T-cell (primary cell): ENCODE measurements around the gene HDGF. TPM values are rescaled to one million over a fixed set of nuclear protein-coding genes. Genes with fewer than 3 reads are reported as not detected.

Experiments used
- ATAC-seq, 4 experiments: fragments of 200-7000 bp in 3 of 4; fragments of 150-1000 bp in 1 of 4; cut with Tn5 transposase; replicated peaks in 1 of 4; 1 replicate in 3 of 4; 2 replicates in 1 of 4; pipeline ENCODE4 v1.10.0; 2021; ENCODE audit warnings: moderate library complexity in 3 of 4, mild to moderate bottlenecking in 2 of 4, moderate number of reproducible peaks in 1 of 4
- CTCF ChIA-PET, 2 donors: fragments of 300-600 bp; sonication (Branson Sonifier 250); formaldehyde crosslinking; loops; one replicate each; lab custom pipeline; 2022; ENCODE audit warnings: antibody characterized with exemption in 2 of 2; lab: Charles Lee
- POLR2A ChIA-PET, 2 donors: fragments of 300-600 bp; sonication (Branson Sonifier 250); formaldehyde crosslinking; loops; one replicate each; lab custom pipeline; 2022; ENCODE audit warnings: antibody characterized with exemption in 2 of 2; lab: Charles Lee
- DNase-seq, 35 experiments: peaks; one replicate each; pipeline versions ENCODE4 v3.0.0 to v3.0.0-alpha.2; 2013 to 2023
- H3K27ac ChIP-seq: one replicate; pipeline ENCODE4 v1.5.1; 2013; ENCODE audit warnings: low read length
- H3K27me3 ChIP-seq, 2 experiments: replicated peaks in 1 of 2; 1 replicate in 1 of 2; 2 replicates in 1 of 2; pipeline versions ENCODE4 v1.6.1 to v1.7.0; 2013; ENCODE audit warnings: low read length in 1 of 2, mixed read lengths in 1 of 2; ENCODE audit not compliant: control insufficient read depth in 2 of 2, insufficient read depth in 2 of 2; ENCODE audit errors: extremely low read depth in 1 of 2
- H3K36me3 ChIP-seq, 2 donors: 1 replicate in 1 of 2; 2 replicates in 1 of 2; pipeline versions ENCODE4 v1.6.1 to v1.7.0; 2013; ENCODE audit warnings: low read length in 1 of 2; ENCODE audit not compliant: control insufficient read depth in 2 of 2, insufficient read depth in 1 of 2; ENCODE audit errors: extremely low read depth in 1 of 2
- H3K4me1 ChIP-seq, 2 experiments: 1 replicate in 1 of 2; 2 replicates in 1 of 2; pipeline versions ENCODE4 v1.6.1 to v1.7.0; 2013; ENCODE audit warnings: low read length in 2 of 2, mixed read lengths in 1 of 2; ENCODE audit not compliant: insufficient read depth in 2 of 2, control insufficient read depth in 1 of 2; ENCODE audit errors: extremely low read depth in 1 of 2
- H3K4me3 ChIP-seq, 2 donors: 1 replicate in 1 of 2; 2 replicates in 1 of 2; pipeline versions ENCODE4 v1.5.1 to v1.7.0; 2013; ENCODE audit warnings: mild to moderate bottlenecking in 2 of 2, low read length in 1 of 2, moderate library complexity in 1 of 2; ENCODE audit not compliant: control insufficient read depth in 1 of 2; ENCODE audit errors: extremely low read depth in 1 of 2
- H3K9me3 ChIP-seq: 2 replicates; pipeline ENCODE4 v1.7.0; 2013
- H3K27ac Mint-ChIP-seq, 2 donors: one replicate each; pipeline ENCODE4 v1.8.0; 2020 to 2021; ENCODE audit warnings: mild to moderate bottlenecking in 2 of 2, mixed read lengths in 2 of 2
- H3K27me3 Mint-ChIP-seq, 2 donors: one replicate each; pipeline ENCODE4 v1.8.0; 2021 to 2022; ENCODE audit warnings: mixed read lengths in 2 of 2
- H3K36me3 Mint-ChIP-seq: one replicate; pipeline ENCODE4 v1.8.0; 2021; ENCODE audit warnings: mixed read lengths
- H3K4me1 Mint-ChIP-seq, 3 donors: one replicate each; pipeline ENCODE4 v1.8.0; 2020 to 2022; ENCODE audit warnings: mixed read lengths in 3 of 3, mild to moderate bottlenecking in 1 of 3
- H3K4me3 Mint-ChIP-seq, 3 donors: one replicate each; pipeline ENCODE4 v1.8.0; 2020 to 2022; ENCODE audit warnings: mild to moderate bottlenecking in 3 of 3, mixed read lengths in 3 of 3, moderate library complexity in 3 of 3
- H3K9me3 Mint-ChIP-seq, 3 donors: one replicate each; pipeline ENCODE4 v1.8.0; 2020 to 2022; ENCODE audit warnings: mixed read lengths in 3 of 3
- WGBS: methylation state at CpG from one replicate; pipeline ENCODE4 v1.1.5; 2013; ENCODE audit warnings: missing lambda C conversion rate; ENCODE audit not compliant: insufficient coverage; 5-methylcytosine and 5-hydroxymethylcytosine counted together
- total RNA-seq, 35 experiments: library from RNA in 6 of 35; stranded (reverse) in 6 of 35; fragments of 120-200 nt in 1 of 35; gene quantifications; one replicate each; pipeline versions ENCODE4 v1.2.1 to v1.2.4 and lab custom pipeline; 2013 to 2026

Gene HDGF
- total RNA-seq, 5 donors from 2014 or later (not counting 1 experiment from before 2014, with no cell fraction given): 72.9 to 108 (median 90.3) TPM

GRCh38 chr1:156794506-156795373, 43.3 kb upstream of the HDGF start:
- ChIA-PET CTCF (interaction anchor here (0.7 to 1.4 kb wide), 2 partner anchors 32 to 66 kb away, joined by 5 to 7 read pairs; partner anchors contain the start of gene NTRK1 (in 1 of the 2)), POLR2A (interaction anchor here in 1 of 2 donors (0.6 kb wide), 1 partner anchor 92 kb away, joined by 3 read pairs; no protein-coding TSS in a partner anchor)
- H3K4me3 ChIP-seq: no peak overlapping the region
- H3K27me3 Mint-ChIP-seq: no peaks in the 10 kb centered on the region
- DNase-seq (no peak), ATAC-seq (no peak)
- no peak overlapping the region for H3K27ac ChIP-seq
- no peaks in the 10 kb centered on the region for H3K4me1 ChIP-seq
- no peak overlapping the region for H3K27ac Mint-ChIP-seq
- 78% methylated on average over 3 of the region's 7 CpGs for WGBS
- H3K36me3 ChIP-seq: peaks cover 14 to 87% of the 10 kb centered on the region in 2 donors
- peaks cover under 1 to 6% (median 2%) of the 10 kb centered on the region in 3 donors for H3K4me1 Mint-ChIP-seq
- peaks cover 57% of the 10 kb centered on the region for H3K36me3 Mint-ChIP-seq
- no peak overlapping the region for H3K4me3 Mint-ChIP-seq
- H3K9me3 Mint-ChIP-seq: no peaks in the 10 kb centered on the region
- H3K9me3 ChIP-seq: no peaks in the 10 kb centered on the region
- H3K27me3 ChIP-seq: no peaks in the 10 kb centered on the region

DNA sequence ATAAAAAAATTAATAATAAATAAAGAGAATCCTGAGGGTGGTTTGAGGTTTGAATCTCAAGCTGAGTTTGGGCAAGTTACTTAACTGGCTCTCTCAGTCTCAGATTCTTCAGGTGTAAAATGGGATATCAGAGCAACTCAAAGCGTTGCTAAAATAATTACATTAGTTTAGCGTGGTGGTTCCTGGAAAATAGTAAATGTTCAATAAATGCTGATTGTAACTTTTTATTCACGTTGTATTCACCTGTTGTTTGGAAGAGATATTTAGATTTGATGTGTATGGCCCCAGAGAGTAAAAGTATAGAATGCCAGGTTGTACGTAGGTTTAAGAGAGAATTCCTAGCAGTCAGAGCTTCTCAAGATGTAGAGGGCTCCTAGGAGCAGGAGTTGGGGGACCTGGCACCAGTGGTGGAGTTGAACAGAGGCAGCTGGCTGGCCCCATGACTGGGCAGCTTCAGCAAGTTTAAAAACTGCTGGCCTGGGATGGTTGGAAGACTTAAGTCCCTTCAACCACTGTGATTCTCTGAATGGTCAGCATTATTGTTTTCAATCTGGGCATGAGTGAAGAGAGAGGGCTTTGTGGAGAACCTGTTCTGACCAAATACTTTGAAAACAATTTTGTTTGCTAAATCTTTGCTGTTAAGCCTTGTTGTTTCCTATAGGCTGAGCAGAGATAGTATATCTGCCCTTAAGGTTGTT, 38.3 kb upstream of the HDGF start:
- Mint-ChIP-seq H3K9me3 (no peaks in the 10 kb centered on the region), H3K4me3 (no peak overlapping the region), H3K27me3 (no peaks in the 10 kb centered on the region), H3K36me3 (peaks cover 53% of the 10 kb centered on the region), H3K4me1 (peaks cover 0 to 11% (median 6%) of the 10 kb centered on the region in 3 donors), H3K27ac (peak overlapping the region; percentile 3 to 8)
- Histone ChIP-seq H3K4me1 (no peaks in the 10 kb centered on the region), H3K27me3 (no peaks in the 10 kb centered on the region), H3K9me3 (no peaks in the 10 kb centered on the region), H3K4me3 (no peak overlapping the region), H3K27ac (no peak overlapping the region), H3K36me3 (peaks cover 1 to 67% of the 10 kb centered on the region in 2 donors)
- ATAC-seq (no peak), DNase-seq (no peak)
- 100% methylated on average over 2 of the region's 4 CpGs for WGBS
- CTCF ChIA-PET: interaction anchor here in 1 of 2 donors (1.9 kb wide), 1 partner anchor 49 kb away, joined by 4 read pairs; no protein-coding TSS in a partner anchor
- POLR2A ChIA-PET: no interaction called here

DNA sequence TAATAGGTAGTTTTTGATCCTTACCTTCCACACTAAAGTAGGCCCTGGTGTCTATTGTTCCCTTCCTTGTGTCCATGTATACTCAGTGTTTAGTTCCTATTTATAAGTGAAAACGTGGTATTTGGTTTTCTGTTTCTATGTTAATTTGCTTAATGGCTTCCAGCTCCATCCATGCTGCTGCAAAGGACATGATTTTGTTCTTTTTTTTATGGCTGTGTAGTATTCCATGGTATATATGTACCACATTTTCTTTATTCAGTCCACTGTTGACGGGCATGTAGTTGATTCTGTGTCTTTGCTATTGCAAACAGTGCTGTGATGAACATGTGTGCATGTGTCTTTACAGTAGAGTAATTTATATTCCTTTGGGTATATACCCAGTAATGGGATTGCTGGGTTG, 36.7 kb upstream of the HDGF start:
- Mint-ChIP-seq H3K4me3 (no peak overlapping the region), H3K9me3 (no peaks in the 10 kb centered on the region)

DNA sequence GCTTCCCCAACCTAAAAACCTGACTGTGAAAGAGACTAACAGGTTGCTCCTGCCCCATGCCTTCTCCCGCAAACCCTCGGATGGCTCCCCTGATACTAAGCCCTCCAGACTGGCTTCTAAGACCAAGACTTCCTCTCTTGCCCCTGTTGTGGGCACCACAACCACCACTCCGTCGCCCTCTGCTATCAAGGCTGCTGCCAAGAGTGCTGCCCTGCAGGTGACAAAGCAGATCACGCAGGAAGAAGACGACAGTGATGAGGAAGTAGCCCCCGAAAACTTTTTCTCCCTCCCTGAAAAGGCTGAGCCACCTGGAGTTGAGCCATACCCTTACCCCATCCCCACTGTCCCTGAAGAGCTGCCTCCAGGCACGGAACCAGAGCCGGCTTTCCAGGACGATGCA, 35.2 kb upstream of the HDGF start:
- H3K4me1 ChIP-seq: no peaks in the 10 kb centered on the region

More for the DNA sequence above, 36.7 kb upstream of the HDGF start:
- Mint-ChIP-seq H3K36me3 (peaks cover 44% of the 10 kb centered on the region), H3K27ac (no peak overlapping the region), H3K4me1 (peaks cover 0 to 11% (median 6%) of the 10 kb centered on the region in 3 donors), H3K27me3 (no peaks in the 10 kb centered on the region)
- H3K27ac ChIP-seq: no peak overlapping the region
- H3K9me3 ChIP-seq: no peaks in the 10 kb centered on the region
- no peak for DNase-seq
- no CpG with 5 or more reads among the region's 2 CpGs for WGBS
- peaks cover 0 to 62% of the 10 kb centered on the region in 2 donors for H3K36me3 ChIP-seq
- H3K27me3 ChIP-seq: no peaks in the 10 kb centered on the region
- H3K4me1 ChIP-seq: no peaks in the 10 kb centered on the region
- CTCF ChIA-PET: interaction anchor here in 1 of 2 donors (1.9 kb wide), 1 partner anchor 50 kb away, joined by 4 read pairs; no protein-coding TSS in a partner anchor
- ATAC-seq: no peak
- POLR2A ChIA-PET: interaction anchor here in 1 of 2 donors (0.6 kb wide), 2 partner anchors 34 to 82 kb away, joined by 4 to 6 read pairs; no protein-coding TSS in a partner anchor
- no peak overlapping the region for H3K4me3 ChIP-seq

GRCh38 chr1:156785458-156785857, 34.0 kb upstream of the HDGF start:
- CTCF ChIA-PET: interaction anchor here in 1 of 2 donors (1.2 kb wide), 1 partner anchor 29 kb away, joined by 5 read pairs; no protein-coding TSS in a partner anchor
- 100% methylated on average over 1 of the region's 6 CpGs for WGBS
- Mint-ChIP-seq H3K9me3 (no peaks in the 10 kb centered on the region), H3K36me3 (peaks cover 44% of the 10 kb centered on the region), H3K4me1 (peaks cover 6 to 25% (median 22%) of the 10 kb centered on the region in 3 donors), H3K27me3 (no peaks in the 10 kb centered on the region), H3K4me3 (no peak overlapping the region), H3K27ac (no peak overlapping the region)
- Histone ChIP-seq H3K9me3 (no peaks in the 10 kb centered on the region), H3K36me3 (peaks cover 0 to 46% of the 10 kb centered on the region in 2 donors), H3K27me3 (no peaks in the 10 kb centered on the region), H3K4me1 (no peaks in the 10 kb centered on the region), H3K27ac (no peak overlapping the region), H3K4me3 (no peak overlapping the region)
- POLR2A ChIA-PET: no interaction called here
- DNase-seq (no peak), ATAC-seq (no peak)

More for the DNA sequence above, 35.2 kb upstream of the HDGF start:
- no peak overlapping the region for H3K4me3 Mint-ChIP-seq
- ATAC-seq (no peak), DNase-seq (peak in 1 of 35 experiments; percentile 12)
- POLR2A ChIA-PET: no interaction called here
- CTCF ChIA-PET: no interaction called here
- peaks cover 45% of the 10 kb centered on the region for H3K36me3 Mint-ChIP-seq
- no peak overlapping the region for H3K27ac Mint-ChIP-seq
- H3K4me1 Mint-ChIP-seq: peaks cover 4 to 16% (median 14%) of the 10 kb centered on the region in 3 donors
- Histone ChIP-seq H3K36me3 (peaks cover 0 to 56% of the 10 kb centered on the region in 2 donors), H3K9me3 (no peaks in the 10 kb centered on the region), H3K27me3 (no peaks in the 10 kb centered on the region), H3K4me3 (no peak overlapping the region), H3K27ac (no peak overlapping the region)
- H3K9me3 Mint-ChIP-seq: no peaks in the 10 kb centered on the region
- H3K27me3 Mint-ChIP-seq: no peaks in the 10 kb centered on the region
- WGBS: 60% methylated on average over 5 of the region's 10 CpGs

- Histone ChIP-seq H3K9me3 (no peaks in the 10 kb centered on the region), H3K4me1 (peaks cover 0 to 13% of the 10 kb centered on the region in 2 experiments), H3K27ac (no peak overlapping the region), H3K27me3 (no peaks in the 10 kb centered on the region), H3K4me3 (no peak overlapping the region), H3K36me3 (peaks cover 0 to 27% of the 10 kb centered on the region in 2 donors)
- Mint-ChIP-seq H3K4me1 (peaks cover 22 to 33% (median 32%) of the 10 kb centered on the region in 3 donors), H3K27ac (no peak overlapping the region), H3K9me3 (no peaks in the 10 kb centered on the region), H3K4me3 (no peak overlapping the region), H3K36me3 (peaks cover 29% of the 10 kb centered on the region), H3K27me3 (no peaks in the 10 kb centered on the region)
- ATAC-seq (no peak), DNase-seq (no peak)
- CTCF ChIA-PET: no interaction called here
- POLR2A ChIA-PET: interaction anchor here in 1 of 2 donors (0.6 kb wide), 1 partner anchor 9 kb away, joined by 4 read pairs; no protein-coding TSS in a partner anchor
Observed at GRCh38 chr1:156781585-156782186, 30.2 kb upstream of the HDGF start.
